ENCODE data around the gene PRDM2.
A peak's percentile ranks its signal among the peaks of the same experiment; 100 is the strongest.

Gene PRDM2

GRCh38 chr1:13699936-13700520 lies at the start of gene PRDM2:
PRDM2 (plus strand) TSS chr1:13700188; CDS start chr1:13715606, 15,418 bp downstream.
- peak within 1 kb of the TSS; percentile 72 for H3K4me3 ChIP-seq (ENCODE audit: low read length)
- TF ChIP-seq CTCF (conservative IDR thresholded peaks at IDR 0.05; ENCODE audit: low read length) = no peak
- DNase-seq (ENCODE audit: low read depth) = peak; percentile 42

GRCh38 chr1:13651279-13651678 lies 48.7 kb upstream of the PRDM2 start:
- TF ChIP-seq CTCF (conservative IDR thresholded peaks at IDR 0.05; ENCODE audit: low read length) = no peak
- no peak overlapping the region for H3K4me3 ChIP-seq (ENCODE audit: low read length)
- peak; percentile 30 for DNase-seq (ENCODE audit: low read depth)

- no peak for TF ChIP-seq CTCF (conservative IDR thresholded peaks at IDR 0.05; ENCODE audit: low read length)
- DNase-seq (ENCODE audit: low read depth) = no peak
- no peak overlapping the region for H3K4me3 ChIP-seq (ENCODE audit: low read length)
These were observed 47.8 kb upstream of the PRDM2 start for GRCh38 chr1:13652238-13652637.

GRCh38 chr1:13661539-13661938 lies 38.4 kb upstream of the PRDM2 start:
- DNase-seq (ENCODE audit: low read depth) = peak; percentile 75
- H3K4me3 ChIP-seq (ENCODE audit: low read length) = no peak overlapping the region
- no peak for TF ChIP-seq CTCF (conservative IDR thresholded peaks at IDR 0.05; ENCODE audit: low read length)

GRCh38 chr1:13662493-13662892 lies 37.5 kb upstream of the PRDM2 start:
- peak; percentile 93 for DNase-seq (ENCODE audit: low read depth)
- no peak for TF ChIP-seq CTCF (conservative IDR thresholded peaks at IDR 0.05; ENCODE audit: low read length)

GRCh38 chr1:13663969-13664368 lies 36.0 kb upstream of the PRDM2 start:
- no peak for TF ChIP-seq CTCF (conservative IDR thresholded peaks at IDR 0.05; ENCODE audit: low read length)

More at GRCh38 chr1:13662493-13662892, 37.5 kb upstream of the PRDM2 start:
- H3K4me3 ChIP-seq (ENCODE audit: low read length) = no peak overlapping the region

GRCh38 chr1:13664451-13664850 lies 35.5 kb upstream of the PRDM2 start:
- no peak for DNase-seq (ENCODE audit: low read depth)
- no peak for TF ChIP-seq CTCF (conservative IDR thresholded peaks at IDR 0.05; ENCODE audit: low read length)
- H3K4me3 ChIP-seq (ENCODE audit: low read length) = no peak overlapping the region

More at GRCh38 chr1:13663969-13664368, 36.0 kb upstream of the PRDM2 start:
- no peak overlapping the region for H3K4me3 ChIP-seq (ENCODE audit: low read length)
- no peak for DNase-seq (ENCODE audit: low read depth)

All from AG10803 (cell line).